ENCODE measurements around the gene ZIC2. TPM values are rescaled to one million over a fixed set of nuclear protein-coding genes. Genes with fewer than 3 reads are reported as not detected.

Gene ZIC2
- total and polyA plus RNA-seq, 2 of the 4 experiments (the other 2 are of a cell fraction), result not detected

GRCh38 chr13:99941086-99941485 is 40.5 kb upstream of the ZIC2 start:
- intact Hi-C loops (cut with micrococcal nuclease), result no loop called here
- Histone ChIP-seq H3K36me3 (ENCODE audit: control insufficient read depth, insufficient read depth, low read length) (no peaks in the 10 kb centered on the region), H3K4me2 (ENCODE audit: low read depth, low read length) (no peak overlapping the region), H2AFZ (replicated peaks; ENCODE audit: low read length, poor library complexity) (no peak overlapping the region), H3K9me3 (ENCODE audit: control insufficient read depth, insufficient read depth, low read length) (no peaks in the 10 kb centered on the region), H3K79me1 (ENCODE audit: low read depth in 1 of 2, low read length in 2 of 2) (no peaks in the 10 kb centered on the region), H3K23ac (ENCODE audit: low read depth, low read length) (no peak overlapping the region), H3K4ac (ENCODE audit: low read depth, low read length) (no peak overlapping the region), H2BK15ac (ENCODE audit: low read depth, low read length) (no peak overlapping the region), H4K8ac (ENCODE audit: low read depth in 2 of 2, low read length in 2 of 2) (no peak overlapping the region), H3K4me1 (ENCODE audit: control insufficient read depth, insufficient read depth, low read length) (no peaks in the 10 kb centered on the region), H2BK5ac (ENCODE audit: low read depth, low read length, poor library complexity, severe bottlenecking) (no peak overlapping the region), H4K5ac (ENCODE audit: low read depth, low read length) (no peak overlapping the region), H3K27me3 (ENCODE audit: control insufficient read depth, insufficient read depth, low read length) (peaks cover 19% of the 10 kb centered on the region), H3K27ac (ENCODE audit: insufficient read depth, low read length) (no peak overlapping the region), H4K91ac (ENCODE audit: insufficient read depth, low read depth, low read length) (no peak overlapping the region), H3K4me3 (ENCODE audit: insufficient read depth, low read depth, low read length) (no peak overlapping the region), H3K14ac (replicated peaks; ENCODE audit: low read depth, low read length) (no peak overlapping the region), H2BK20ac (ENCODE audit: low read depth, low read length) (no peak overlapping the region), H3K56ac (ENCODE audit: extremely low read depth, insufficient read depth, low read length) (no peak overlapping the region), H3K18ac (ENCODE audit: low read depth, low read length) (no peak overlapping the region), H2BK120ac (ENCODE audit: low read depth, low read length) (no peak overlapping the region), H2AK5ac (ENCODE audit: low read depth, low read length) (no peak overlapping the region), H2AK9ac (replicated peaks; ENCODE audit: low read depth, low read length, poor library complexity) (no peak overlapping the region), H4K20me1 (ENCODE audit: insufficient read depth, low read length) (no peaks in the 10 kb centered on the region; the same call in 1 of the 2 replicates), H3K9me1 (ENCODE audit: insufficient read depth, low read length) (no peaks in the 10 kb centered on the region), H3K9ac (ENCODE audit: low read depth, low read length) (no peak overlapping the region)
- DNase-seq (no peak), ATAC-seq (ENCODE audit: low read depth) (no peak)
- POLR2A ChIA-PET (ENCODE audit: unreplicated experiment), result no interaction called here
- BruUV-seq (replicated peaks), result no TSS peak
- CTCF ChIA-PET, result interaction anchor here (0.5 to 0.7 kb wide), 2 partner anchors 11 to 348 kb away, joined by 3 read pairs; no protein-coding TSS in a partner anchor
- dilution Hi-C loops (cut with HindIII; ENCODE audit: low sequenced_read_pairs, unreplicated experiment), result no loop called here
- in situ Hi-C loops (cut with MboI; ENCODE audit: low sequenced_read_pairs), result no loop called here
- TF ChIP-seq POLR2A (IDR thresholded peaks at IDR 0.05; ENCODE audit: low read depth, low read length) (no peak), RFX5 (IDR thresholded peaks at IDR 0.05; ENCODE audit: low read depth, low read length) (no peak), BHLHE40 (IDR thresholded peaks at IDR 0.05; ENCODE audit: low read depth, low read length) (no peak), SMC3 (IDR thresholded peaks at IDR 0.05; ENCODE audit: low read depth, low read length) (no peak), USF2 (IDR thresholded peaks at IDR 0.05; ENCODE audit: low read depth, low read length) (no peak), CTCF (conservative IDR thresholded peaks at IDR 0.05; ENCODE audit: low read depth, low read length) (no peak), MXI1 (IDR thresholded peaks at IDR 0.05; ENCODE audit: borderline replicate concordance, low read depth, low read length) (no peak), FOS (IDR thresholded peaks at IDR 0.05; ENCODE audit: low read depth, low read length) (no peak), CHD1 (IDR thresholded peaks at IDR 0.05; ENCODE audit: low read depth, low read length) (no peak), MAFK (IDR thresholded peaks at IDR 0.05; ENCODE audit: low read depth, low read length) (no peak), RCOR1 (IDR thresholded peaks at IDR 0.05; ENCODE audit: insufficient replicate concordance, low read length) (no peak)
- 48% methylated on average over 2 of the region's 7 CpGs; no CpG with 5 or more reads in 1 of the 2 experiments for WGBS, 2 experiments (ENCODE audit: extremely low coverage in 2 of 2, insufficient read length in 1 of 2)

Measured in IMR-90 (cell line).